Stimulated activated CD4-positive, alpha-beta T cell treated with anti-CD3 and anti-CD28 coated beads, Interleukin-12 subunit alpha, Interleukin-12 subunit beta, amount 100 ng/mL, for 24 hours (primary cell): ENCODE results near the gene RPS17.

Experiments
- DNase-seq, 2 experiments: peaks; one replicate each; pipeline ENCODE4 v3.0.0-alpha.2; 2020; ENCODE audit warnings: low read depth in 2 of 2

Gene RPS17

DNA sequence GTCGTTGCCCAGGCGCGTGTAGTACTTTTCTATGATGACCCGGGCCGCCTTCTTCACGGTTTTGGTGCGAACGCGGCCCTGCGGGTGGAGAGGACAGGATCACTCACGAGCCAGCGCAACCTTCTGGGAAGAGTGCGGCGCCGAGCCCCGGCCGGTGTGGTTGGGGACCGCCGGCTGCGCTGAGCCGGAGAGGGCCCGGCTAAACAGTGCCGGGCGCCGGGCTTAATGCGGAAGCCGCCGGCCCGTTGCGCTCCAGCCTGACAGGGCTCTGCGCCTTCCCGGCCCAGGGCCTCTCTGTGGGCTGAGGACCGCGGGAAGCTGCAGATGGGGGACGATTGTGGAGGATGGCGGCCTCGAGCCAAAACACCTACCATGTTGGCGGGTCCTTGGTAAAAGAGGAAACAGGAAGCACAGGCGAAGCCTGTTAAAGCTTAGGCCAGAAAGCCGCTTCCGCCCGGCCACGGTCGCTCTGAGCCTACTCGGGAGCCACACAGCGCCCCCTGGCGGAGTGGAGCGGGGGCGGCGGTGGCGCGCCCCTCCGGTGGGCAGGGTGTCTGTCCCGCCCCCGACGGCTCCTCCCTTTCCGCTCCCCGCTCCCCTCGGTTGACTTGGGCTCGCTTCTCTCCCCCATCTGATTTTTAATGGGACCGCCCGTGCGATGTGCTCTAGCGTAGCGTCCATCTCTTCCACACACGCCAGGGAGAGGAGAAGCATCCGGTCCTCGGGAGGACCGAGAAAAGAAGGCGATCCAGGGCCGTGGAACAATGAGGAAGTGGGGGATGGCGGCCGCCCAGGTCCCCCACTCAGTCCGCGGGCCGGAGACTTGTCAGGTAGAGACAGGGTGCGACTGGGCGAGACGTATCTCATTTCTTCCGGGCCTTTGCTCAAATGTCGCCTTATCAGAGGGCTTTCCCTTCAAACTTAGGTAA lies at the start of gene RPS17:
Gene RPS17 (minus strand): TSS at position 403 of the 929 bp plus-strand sequence. CDS start 29 bp downstream, at position 374.
- peak; percentile 96 to 98 for DNase-seq

DNA sequence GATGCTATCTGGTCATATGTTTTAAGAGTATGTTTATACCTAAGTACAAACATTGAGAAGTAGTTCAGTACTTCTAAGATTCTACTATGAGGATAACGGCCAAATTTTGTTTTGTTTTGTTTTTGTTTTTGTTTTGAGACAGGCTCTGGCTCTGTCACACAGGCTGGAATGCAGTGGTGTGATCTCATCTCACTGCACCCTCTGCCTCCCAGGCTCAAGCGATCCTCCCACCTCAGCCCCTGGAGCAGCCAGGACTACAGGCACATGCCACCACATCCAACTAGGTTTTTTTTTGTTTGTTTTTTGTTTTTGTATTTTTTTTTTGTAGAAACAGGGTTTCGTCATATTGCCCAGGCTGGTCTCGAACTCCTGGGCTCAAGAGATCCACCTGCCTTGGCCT lies 47.5 kb upstream of the RPS17 start:
- no peak for DNase-seq

DNA sequence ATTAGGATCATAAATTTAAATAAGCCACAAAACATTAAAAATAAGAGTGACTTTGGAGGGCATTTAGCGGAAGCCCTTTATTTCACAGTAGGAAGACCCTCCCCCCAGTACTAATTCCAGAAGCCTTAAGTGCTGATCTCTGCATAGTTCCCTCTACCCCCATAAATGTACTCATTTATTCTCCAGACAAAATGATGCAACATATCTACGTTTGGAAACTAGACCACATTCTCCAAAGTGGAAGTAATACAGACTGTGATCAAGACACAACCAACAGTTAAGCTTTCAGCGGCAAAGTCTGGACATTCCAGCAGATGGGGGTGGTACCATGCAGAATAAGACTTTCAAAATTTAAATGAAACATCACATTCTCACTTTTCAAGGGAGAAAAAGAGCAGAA lies 44.8 kb upstream of the RPS17 start:
- DNase-seq = no peak

- DNase-seq = no peak
These were observed 40.5 kb upstream of the RPS17 start for GRCh38 chr15:82580713-82581112.

- no peak for DNase-seq
These were observed 35.1 kb upstream of the RPS17 start for GRCh38 chr15:82575335-82575734.

DNA sequence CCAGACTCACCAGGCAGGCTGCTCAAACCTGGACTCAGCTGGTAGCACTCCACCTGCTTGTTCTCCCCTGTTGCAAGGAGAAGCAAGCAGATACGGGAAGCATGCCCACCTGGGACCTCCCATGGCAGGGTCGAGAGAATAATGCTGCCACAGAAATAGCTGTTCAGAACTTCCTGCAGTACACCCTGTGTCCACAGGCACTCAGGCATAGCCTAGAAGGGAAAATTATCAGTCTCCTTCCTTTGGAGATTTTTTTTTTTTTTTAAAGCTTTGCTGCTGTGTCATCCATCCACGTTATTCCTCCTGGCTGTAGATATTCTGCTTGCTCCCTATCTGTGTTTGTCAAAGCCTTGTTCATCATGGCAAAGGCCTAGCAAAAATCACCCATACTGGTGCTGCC lies 32.7 kb upstream of the RPS17 start:
- no peak for DNase-seq

DNA sequence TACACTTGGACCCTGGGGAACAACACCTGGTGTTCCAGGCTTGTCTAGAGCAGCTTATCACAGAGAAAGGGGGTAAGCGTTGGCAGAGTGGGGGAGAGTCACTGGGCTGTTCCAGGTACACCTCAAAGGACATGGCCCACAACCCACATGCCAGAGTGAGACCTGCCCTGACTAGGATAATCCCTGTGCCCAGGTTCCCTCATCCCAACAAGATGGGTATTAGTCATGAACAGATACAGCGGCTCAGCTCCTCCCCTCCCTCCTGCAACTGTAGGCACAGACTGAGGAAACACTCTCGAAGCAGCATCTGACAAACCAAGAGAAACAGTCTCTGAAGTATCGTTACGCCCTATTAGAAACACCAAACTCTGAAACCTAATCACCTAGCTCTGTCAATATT lies 32.1 kb upstream of the RPS17 start:
- DNase-seq = no peak

GRCh38 chr15:82571722-82572222 lies 31.5 kb upstream of the RPS17 start:
- DNase-seq = no peak

DNA sequence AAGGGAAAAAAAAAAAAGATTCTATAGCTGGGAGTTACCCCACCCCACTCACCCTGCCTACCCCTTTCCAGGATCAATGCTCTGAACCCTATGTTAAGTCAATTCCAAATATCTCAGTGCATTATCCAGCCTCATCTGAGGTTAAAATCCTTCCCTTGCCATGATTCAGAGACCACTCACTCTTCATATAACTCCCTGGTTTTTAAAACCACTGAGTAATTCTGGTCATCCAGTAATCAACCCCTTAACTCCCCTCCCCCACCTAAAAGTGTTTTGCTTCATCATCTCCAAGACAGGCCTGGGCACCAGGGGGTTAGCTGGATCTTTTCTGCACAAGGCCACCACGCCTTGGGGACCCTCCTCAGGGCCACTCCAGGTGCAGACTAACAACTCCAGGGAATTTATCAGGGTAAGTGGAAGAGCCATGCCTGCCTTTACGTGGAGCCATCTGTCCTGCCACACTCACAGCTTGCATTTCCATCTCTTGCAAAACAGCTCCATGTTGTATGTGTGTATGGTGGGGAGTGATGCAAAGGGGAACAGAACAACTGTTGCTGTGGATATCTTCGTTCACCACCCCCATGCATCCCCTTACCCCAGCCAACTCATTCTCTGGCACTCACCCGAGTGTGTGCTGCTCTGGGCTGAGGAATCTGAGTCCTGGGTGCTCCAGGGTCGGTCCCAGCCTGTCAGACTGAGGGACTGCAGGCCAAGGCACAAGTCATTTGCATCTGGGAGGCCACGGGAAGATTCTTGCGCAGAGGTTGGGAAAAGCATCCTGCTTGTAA lies 30.7 kb upstream of the RPS17 start:
- no peak for DNase-seq

GRCh38 chr15:82569834-82570233 lies 29.6 kb upstream of the RPS17 start:
- DNase-seq = no peak

DNA sequence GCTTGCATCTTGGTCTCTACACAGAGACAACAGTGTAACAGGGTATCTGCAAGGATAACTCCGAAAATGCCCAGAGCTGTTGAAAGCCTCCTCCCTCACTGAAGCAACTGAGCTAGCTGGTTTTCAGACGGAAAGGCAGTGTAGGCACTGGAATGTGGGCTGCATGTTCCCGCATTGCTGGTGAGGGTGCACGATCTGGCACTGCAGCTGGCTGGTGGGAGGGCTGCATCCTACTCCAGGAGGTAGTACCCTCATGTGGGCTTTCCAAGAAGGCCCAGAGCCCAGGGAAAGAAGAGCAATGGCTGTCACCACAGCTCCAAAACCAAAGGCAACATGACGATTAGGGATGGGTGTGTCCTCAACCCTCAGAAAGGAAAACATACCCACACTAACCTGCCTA lies 28.7 kb upstream of the RPS17 start:
- DNase-seq = no peak

DNA sequence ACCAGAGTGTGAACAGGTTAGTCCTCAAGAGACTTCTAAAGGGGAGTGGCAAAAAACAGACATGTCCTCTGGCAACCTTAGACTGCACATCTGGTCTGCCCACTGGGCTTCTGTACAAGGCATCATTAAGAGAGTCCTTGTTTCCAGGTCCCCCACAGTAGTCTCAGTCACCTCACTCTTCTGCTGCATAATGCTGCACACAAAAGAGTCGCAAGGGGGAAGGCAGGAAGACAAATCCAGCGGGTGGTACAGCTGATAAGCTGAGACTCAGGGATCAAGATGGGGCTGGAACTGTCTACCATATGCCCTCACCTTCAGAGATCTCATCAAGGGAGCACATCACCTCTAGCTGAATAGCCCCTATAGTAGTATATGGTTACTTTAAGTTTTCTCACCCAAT lies 27.4 kb upstream of the RPS17 start:
- DNase-seq = no peak

DNA sequence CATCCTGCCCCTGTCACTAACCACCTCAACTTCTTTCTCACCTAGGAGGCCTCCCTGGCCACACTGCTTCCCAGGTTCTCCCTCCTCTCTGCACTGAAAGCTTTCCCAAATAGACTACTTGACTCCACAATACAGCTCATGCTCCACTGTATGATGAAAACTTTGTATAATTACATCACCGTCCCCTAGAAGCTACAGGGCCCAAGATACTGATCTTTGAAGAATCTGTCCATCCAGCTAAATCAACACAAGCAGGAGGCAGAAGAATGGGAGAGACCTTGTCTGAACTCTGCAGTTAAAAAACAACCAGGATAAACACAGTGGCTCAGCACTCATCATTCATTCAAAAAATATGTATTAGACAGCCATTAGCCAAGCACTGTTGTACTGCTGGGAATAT lies 26.4 kb upstream of the RPS17 start:
- DNase-seq = no peak

- DNase-seq = no peak
These were observed 18.2 kb upstream of the RPS17 start for GRCh38 chr15:82558502-82558901.

DNA sequence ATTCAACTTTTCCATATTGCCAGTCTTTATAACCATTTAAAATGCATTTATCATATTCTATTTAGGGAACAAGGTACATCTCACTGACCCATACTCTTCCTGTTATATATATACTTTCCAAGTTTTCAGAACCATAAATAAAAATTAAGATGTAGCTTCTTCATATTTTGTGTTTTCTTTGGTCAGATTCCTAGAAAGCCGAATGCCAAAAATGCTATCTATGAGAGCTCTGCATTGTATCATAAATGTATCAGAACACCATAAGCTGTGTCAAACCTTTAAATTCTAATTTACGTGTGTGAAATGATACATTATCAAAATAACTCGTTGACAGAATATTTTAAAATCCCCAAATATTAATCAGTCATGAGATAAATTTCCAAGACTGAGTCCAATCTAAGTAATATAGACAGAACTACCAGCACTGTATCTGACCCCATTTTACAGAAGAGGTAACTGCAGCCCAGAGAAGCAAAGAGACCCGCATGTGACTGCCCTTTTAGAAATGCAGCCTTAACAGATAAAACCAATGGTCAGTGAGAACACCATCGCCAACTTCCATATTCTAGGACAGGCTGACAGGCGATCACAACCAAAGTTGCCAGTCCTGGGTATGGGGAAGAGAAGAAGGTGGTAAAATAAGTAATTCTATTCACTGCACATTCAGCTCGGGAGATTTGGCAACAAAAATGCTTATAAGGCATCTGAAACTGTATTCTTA lies 16.2 kb upstream of the RPS17 start:
- DNase-seq = no peak

DNA sequence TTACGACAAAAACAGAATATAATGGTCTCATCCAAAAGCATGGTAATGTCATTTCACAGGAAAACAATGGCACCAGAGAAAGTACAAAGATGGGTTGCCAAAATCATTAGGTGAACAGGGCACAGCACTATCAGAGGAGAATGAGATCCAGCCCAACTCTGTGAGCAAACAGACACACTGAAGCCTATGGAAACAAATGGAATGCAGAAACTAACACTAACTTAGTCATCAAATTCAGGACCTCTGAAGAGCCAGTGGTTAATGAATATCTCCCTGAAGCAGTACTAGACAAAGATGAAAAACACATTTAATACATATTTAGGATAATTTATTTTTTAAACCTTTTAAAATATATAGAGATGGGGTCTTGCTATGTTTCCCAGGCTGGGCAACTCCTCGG lies 14.6 kb upstream of the RPS17 start:
- DNase-seq = no peak

DNA sequence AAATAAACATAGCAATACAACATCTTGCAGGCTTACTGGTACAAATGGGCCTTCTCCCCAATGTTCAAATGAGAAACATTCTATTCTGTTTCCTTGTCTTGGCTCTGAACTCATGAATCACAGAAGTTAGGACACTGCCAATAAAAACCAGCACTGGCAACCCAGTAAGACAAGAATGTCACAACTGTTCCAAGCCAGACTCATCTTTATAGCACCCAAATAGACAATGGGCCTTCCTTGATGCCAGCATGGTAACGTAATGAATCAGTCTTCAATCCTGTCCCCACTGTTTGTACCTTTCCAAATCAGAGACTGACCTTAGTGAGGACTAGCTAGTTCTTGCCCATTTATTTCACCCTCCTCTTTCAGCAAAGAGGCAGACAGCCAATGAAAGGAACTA lies 14.1 kb upstream of the RPS17 start:
- no peak for DNase-seq

DNA sequence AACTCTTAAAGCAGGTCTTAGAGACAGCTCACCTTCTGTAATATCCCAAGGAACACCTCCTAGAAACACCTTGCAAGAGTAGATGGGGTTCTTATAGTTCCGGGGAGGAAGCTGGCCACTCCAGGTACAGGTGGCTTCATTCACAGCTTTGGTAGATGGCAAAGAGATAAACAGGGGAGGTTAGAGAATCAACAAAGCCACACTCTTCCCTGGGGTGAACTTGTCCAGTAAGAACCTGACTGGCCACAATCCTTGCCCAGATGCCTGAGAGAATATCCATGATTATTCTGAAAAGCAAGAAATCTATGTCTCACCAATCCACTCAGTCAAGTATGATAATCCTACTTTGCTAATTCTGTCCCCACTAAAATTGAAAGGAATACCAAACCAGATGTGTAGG lies 13.6 kb upstream of the RPS17 start:
- no peak for DNase-seq

DNA sequence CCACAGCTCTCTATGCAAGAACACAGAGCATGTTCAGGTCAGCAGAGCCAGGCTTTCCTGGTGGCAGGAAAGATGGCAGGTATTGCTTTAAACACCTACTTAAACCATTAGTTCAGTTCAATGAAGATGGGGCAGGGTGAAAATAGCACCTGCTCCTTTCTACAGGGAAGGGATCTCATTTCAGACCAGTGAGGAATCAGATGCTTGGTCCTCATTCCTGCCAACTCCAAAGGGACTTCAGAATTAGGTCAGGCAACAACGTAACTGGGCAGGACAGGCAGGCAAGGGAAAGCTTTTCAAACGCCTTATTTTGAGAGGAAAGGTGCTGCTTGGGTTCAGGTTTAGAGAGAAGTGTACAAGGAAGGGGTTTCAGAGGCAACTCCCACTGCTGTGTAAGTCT lies 12.6 kb upstream of the RPS17 start:
- DNase-seq = no peak

DNA sequence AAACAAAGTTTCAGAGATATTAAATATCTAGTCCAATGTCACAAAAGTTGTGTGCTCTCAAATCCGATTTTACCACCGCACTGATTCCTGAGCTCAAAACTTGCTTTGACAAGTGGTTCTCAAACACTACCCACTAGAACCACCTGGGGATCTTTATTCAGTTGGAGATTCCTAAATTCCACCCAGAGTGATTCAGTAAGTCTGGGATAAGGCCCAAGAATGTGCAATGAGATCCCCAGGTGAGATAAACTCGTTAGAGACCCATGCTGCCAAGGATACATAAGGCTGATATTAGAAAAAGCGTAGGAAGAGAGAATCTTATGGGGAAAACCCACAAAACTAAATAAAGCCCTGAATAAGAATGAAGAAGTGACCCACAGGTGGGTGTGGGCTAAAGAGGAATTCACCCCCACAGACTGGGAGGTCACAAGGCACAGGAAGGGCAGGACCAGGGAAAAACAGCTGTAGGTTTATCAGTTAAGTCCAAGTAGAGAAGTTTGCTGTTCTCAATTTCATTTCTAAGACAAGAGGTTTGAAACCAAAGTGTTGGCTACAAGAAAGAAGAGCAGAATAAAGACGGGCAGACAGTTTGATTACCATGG lies 11.5 kb upstream of the RPS17 start:
- no peak for DNase-seq

DNA sequence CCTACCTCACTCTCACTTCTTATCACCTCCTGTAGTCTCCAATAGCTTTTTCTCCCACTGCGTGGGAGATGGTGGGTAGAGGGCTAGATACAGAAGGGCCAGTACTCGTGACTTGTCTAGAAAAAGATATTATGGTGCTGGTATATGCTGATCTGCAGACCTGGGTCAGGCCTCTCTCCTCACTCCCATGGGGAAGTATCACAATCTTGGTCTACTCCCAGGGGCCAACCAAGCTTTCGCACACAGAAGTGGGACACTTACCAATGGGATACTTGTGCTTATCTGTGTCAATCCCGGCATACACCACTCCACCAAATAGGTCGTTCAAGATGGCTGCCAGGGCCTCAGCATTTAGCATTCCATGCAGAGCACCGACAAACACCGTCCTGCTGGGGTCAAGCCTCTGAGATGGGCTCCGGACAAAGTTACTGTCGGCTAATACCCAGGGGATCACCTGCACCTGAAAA lies 9.0 kb upstream of the RPS17 start:
- no peak for DNase-seq

- DNase-seq = no peak
These were observed 8.4 kb upstream of the RPS17 start for GRCh38 chr15:82548700-82549099.
